GM12878 (cell line): ENCODE measurements around the gene TAS2R41.

ENCODE experiments used
- BCL3 ChIP-seq: IDR thresholded peaks from 2 replicates; pipeline ENCODE4 v1.6.1; 2011; ENCODE audit warnings: borderline replicate concordance, low read depth, mild to moderate bottlenecking, moderate library complexity, low read length; ENCODE audit not compliant: insufficient read depth, poor library complexity, severe bottlenecking
- CBFB ChIP-seq: IDR thresholded peaks from 2 replicates; pipeline ENCODE4 v1.6.1; 2016; ENCODE audit warnings: antibody characterized with exemption, low read depth
- CBX5 ChIP-seq: sonication (generic); IDR thresholded peaks from 2 replicates; pipeline ENCODE4 v1.6.1; 2016; ENCODE audit warnings: low read depth, moderate library complexity, mild to moderate bottlenecking, inconsistent platforms
- CHD4 ChIP-seq: fragments of 200-600 bp; sonication (generic); IDR thresholded peaks from 2 replicates; pipeline ENCODE4 v1.6.1; 2016; ENCODE audit warnings: mild to moderate bottlenecking
- CTCF ChIP-seq, 3 experiments: IDR thresholded peaks in 2 of 3; conservative IDR thresholded peaks in 1 of 3; 2 replicates each; pipeline ENCODE4 v1.5.1; 2011; ENCODE audit warnings: low read depth in 3 of 3, low read length in 3 of 3, mild to moderate bottlenecking in 3 of 3, control low read depth in 2 of 3, moderate library complexity in 2 of 3, inconsistent platforms in 1 of 3, mixed read lengths in 1 of 3; ENCODE audit not compliant: control insufficient read depth in 2 of 3, insufficient read depth in 1 of 3; ENCODE audit errors: extremely low read depth in 1 of 3
- FOXM1 ChIP-seq: IDR thresholded peaks from 2 replicates; pipeline ENCODE4 v1.6.1; 2012; ENCODE audit warnings: low read depth, mild to moderate bottlenecking, inconsistent platforms, low read length, moderate library complexity
- POLR2A ChIP-seq: IDR thresholded peaks from 2 replicates; pipeline ENCODE4 v1.6.1; 2011; ENCODE audit warnings: low read depth, mild to moderate bottlenecking, low read length

- no peak for TF ChIP-seq CHD4
- TF ChIP-seq FOXM1, result no peak
- no peak for TF ChIP-seq BCL3
- TF ChIP-seq POLR2A, result no peak
- TF ChIP-seq CBX5, result no peak
- TF ChIP-seq CTCF (IDR thresholded peaks at IDR 0.05 in 2 of 3, conservative IDR thresholded peaks at IDR 0.05 in 1 of 3; ENCODE audit: control insufficient read depth in 2 of 3, extremely low read depth in 1 of 3, insufficient read depth in 1 of 3, low read depth in 3 of 3, low read length in 3 of 3), result no peak
- TF ChIP-seq CBFB, result no peak
Observed at GRCh38 chr7:143439866-143440265, 37.8 kb upstream of the TAS2R41 start.
